Stimulated activated naive CD8-positive, alpha-beta T cell treated with anti-CD3 and anti-CD28 coated beads, Interleukin-15, amount 100 ng/mL, for 72 hours (primary cell): ENCODE results near the gene DET1.
"Not testable (repeated sequence)": the region's sequence is repeated elsewhere in the genome, so short reads cannot be mapped to it uniquely, and the experiment has no call there.

Experiments
- ATAC-seq: fragments of 150-1000 bp; cut with Tn5 transposase; 2 replicates; pipeline ENCODE4 v1.10.0; 2021; ENCODE audit warnings: mild to moderate bottlenecking, moderate library complexity
- DNase-seq, 2 donors: peaks; one replicate each; pipeline ENCODE4 v3.0.0; 2021 to 2022
- H3K27ac Mint-ChIP-seq, 2 donors: one replicate each; pipeline ENCODE4 v1.8.0; 2022; ENCODE audit warnings: mild to moderate bottlenecking in 2 of 2, mixed read lengths in 2 of 2, moderate library complexity in 2 of 2
- H3K27me3 Mint-ChIP-seq: one replicate; pipeline ENCODE4 v1.8.0; 2022; ENCODE audit warnings: mixed read lengths
- H3K4me1 Mint-ChIP-seq: one replicate; pipeline ENCODE4 v1.8.0; 2022; ENCODE audit warnings: mild to moderate bottlenecking, mixed read lengths
- H3K4me3 Mint-ChIP-seq, 2 donors: one replicate each; pipeline ENCODE4 v1.8.0; 2022; ENCODE audit warnings: mild to moderate bottlenecking in 2 of 2, mixed read lengths in 2 of 2, moderate library complexity in 1 of 2
- H3K9me3 Mint-ChIP-seq, 2 donors: one replicate each; pipeline ENCODE4 v1.8.0; 2022; ENCODE audit warnings: mixed read lengths in 2 of 2

Gene DET1

DNA sequence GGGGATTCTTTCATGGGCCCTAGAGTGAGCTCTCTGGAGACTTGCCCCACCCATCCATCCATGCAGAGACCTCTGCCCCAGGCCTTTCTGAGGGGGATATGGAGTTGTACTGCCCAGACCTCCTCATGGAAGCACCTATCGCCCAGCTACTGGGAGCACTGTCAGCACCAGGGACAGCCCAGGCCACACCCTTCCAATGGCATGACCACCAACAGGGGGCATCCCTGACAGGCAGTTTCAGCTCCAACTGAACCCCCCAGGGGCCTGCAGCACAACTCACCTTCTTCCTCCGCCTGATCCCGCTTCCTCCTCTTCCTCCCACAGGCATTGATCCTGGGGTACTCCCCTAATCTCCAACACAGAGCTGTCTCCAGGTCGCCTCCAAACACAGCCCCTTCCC lies 57.2 kb downstream of the DET1 start:
- Mint-ChIP-seq H3K4me3 (no peak overlapping the region), H3K4me1 (no peaks in the 10 kb centered on the region), H3K27ac (peak overlapping the region in 1 of 2 donors; percentile 29), H3K9me3 (no peaks in the 10 kb centered on the region), H3K27me3 (no peaks in the 10 kb centered on the region)
- no peak for ATAC-seq
- no peak for DNase-seq

DNA sequence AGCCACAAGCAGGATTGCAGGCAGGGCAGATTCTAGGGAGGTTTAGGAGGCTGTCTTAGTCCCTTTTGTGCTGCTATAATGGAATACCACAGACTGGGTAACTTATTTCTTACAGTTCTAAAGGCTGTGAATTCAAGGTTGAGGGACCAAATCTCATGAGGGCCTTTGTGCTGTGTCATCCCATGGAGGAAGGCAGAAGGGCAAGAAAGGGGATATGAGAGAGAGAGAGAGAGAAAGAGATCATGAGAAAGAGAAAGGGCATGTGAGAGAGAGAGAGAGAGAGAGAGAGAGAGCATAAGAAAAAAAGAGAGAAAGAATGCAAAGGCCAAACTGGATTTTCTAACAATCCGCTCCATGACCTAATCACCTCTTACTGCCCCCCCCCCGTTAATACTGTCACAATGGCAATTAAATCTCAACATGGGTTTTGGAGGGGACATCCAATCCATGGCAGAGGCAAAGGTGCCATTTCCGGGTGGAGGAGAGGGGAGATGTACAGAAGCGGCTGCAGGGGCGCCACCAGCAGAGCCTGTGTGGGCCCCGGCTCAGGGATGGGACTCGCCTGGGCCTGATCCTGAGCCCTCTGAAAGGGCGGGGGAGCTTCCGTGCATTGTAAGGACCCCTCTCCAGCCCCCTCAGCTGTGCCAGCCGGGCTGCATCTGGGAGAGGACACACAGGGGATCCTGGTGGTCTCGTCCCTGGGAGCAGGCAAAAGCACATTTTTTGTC lies 58.5 kb downstream of the DET1 start:
- Mint-ChIP-seq H3K27me3 (no peaks in the 10 kb centered on the region), H3K9me3 (no peaks in the 10 kb centered on the region), H3K27ac (peak overlapping the region in 1 of 2 donors; percentile 48), H3K4me3 (no peak overlapping the region), H3K4me1 (no peaks in the 10 kb centered on the region)
- DNase-seq (no peak), ATAC-seq (no peak)

DNA sequence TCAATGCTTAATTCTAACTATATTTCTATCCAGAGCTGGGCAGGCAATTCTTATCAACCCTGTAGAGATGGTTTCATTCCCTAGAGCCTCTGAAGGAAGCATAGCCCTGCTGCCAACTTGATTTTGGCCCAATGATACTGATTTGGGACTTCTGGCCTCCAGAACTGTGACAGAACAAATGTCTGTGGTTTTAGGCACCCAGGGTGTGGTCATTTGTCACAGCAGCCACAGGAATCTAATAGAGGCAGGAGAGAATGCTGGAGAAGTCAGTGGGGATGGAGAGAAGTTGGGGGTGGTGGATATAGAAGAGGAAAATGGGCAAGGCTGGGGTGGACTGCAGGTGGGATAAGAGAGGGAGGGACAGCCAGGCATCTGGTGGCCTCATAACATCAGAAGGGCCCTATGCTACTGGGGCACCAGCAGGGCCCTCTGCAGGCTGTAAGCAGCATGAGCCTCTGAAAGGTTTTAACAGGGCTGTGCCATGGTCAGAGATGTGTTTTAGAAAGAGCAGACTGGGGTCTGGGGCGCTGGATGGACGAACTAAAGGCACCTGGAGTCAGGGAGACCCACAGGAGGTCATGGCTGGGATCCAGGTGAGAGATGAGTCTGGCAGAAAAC lies 59.2 kb downstream of the DET1 start:
- peak overlapping the region in 1 of 2 donors; percentile 2 for H3K27ac Mint-ChIP-seq
- ATAC-seq: no peak
- no peaks in the 10 kb centered on the region for H3K9me3 Mint-ChIP-seq
- DNase-seq: no peak
- H3K4me3 Mint-ChIP-seq: no peak overlapping the region
- no peaks in the 10 kb centered on the region for H3K27me3 Mint-ChIP-seq
- H3K4me1 Mint-ChIP-seq: no peaks in the 10 kb centered on the region

DNA sequence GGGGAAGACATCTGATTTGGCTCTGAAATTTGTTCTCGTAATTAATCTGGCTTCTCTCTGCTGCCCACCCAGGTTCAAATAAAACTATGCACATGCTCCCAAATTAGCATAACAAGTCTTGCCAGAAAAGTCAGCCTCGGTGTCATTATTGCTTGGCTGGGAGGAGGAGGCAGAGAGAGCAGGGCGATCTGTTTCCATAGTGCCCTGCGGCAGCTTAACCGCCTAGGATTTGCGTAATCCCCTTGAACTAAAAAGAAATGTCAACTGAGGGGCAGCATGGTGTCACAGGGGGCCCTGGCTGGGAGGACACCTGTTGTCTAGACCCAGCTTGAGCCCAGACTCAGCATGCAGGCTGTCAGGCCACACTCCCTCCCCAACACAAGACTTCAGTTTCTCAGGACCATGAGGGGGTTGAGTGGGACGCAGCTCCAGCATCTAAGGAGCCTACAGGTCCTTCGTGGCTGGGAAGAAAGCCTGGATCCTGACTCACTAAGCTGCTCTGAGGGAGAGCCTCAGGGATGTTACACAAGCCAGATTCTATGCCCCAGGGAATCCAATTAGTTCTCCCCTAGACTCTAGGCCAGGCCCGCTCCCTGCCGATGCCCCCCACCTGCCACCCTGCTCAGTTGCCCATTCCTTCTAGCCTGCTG lies 61.7 kb downstream of the DET1 start:
- H3K4me1 Mint-ChIP-seq: no peaks in the 10 kb centered on the region
- no peak for DNase-seq
- H3K9me3 Mint-ChIP-seq: no peaks in the 10 kb centered on the region
- H3K27me3 Mint-ChIP-seq: no peaks in the 10 kb centered on the region
- no peak overlapping the region for H3K4me3 Mint-ChIP-seq
- ATAC-seq: no peak
- H3K27ac Mint-ChIP-seq: no peak overlapping the region

DNA sequence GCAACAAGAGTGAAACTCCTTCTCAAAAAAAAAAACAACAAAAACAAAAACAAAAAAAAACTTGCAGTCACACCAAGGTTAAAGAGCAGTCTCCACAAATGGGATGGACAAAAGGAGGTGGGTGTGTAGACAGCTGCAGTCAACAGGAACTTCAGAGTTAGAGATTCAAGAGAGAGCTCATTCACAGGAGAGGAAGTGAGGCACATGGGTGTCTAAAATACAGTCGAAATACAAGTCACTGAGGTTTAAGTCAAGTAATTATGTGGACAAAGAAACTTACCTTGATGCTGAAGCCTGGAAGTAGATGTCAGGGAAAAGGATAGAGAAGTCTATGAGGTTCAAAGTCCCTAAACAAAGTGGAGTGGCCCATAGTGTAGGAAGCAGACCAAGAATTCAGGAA lies 64.2 kb downstream of the DET1 start:
- Mint-ChIP-seq H3K4me3 (no peak overlapping the region), H3K27me3 (no peaks in the 10 kb centered on the region), H3K27ac (peak overlapping the region in 1 of 2 donors; percentile 5), H3K4me1 (no peaks in the 10 kb centered on the region), H3K9me3 (no peaks in the 10 kb centered on the region)
- no peak for DNase-seq
- ATAC-seq: no peak

DNA sequence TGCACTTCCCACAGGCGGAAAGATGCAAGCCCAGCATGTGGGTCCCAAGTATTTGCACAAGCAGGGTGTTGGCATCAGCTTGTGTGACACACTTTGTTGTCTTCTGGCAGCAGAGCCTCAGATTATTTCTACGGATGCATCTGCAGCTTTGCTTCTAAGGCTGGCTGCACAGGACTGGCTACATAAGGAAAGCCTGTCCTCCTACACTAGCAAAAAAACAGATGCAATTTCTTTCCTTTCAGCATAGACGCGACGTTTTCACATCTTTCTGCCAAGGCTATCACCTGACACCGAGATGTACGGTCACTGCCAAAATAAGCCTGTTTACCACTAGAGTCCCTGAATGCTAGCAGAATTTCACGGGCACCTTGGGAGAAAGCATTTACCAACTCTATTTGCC lies 65.5 kb downstream of the DET1 start:
- H3K4me3 Mint-ChIP-seq: no peak overlapping the region
- no peaks in the 10 kb centered on the region for H3K4me1 Mint-ChIP-seq
- H3K27ac Mint-ChIP-seq: no peak overlapping the region
- DNase-seq (no peak), ATAC-seq (no peak)
- H3K27me3 Mint-ChIP-seq: no peaks in the 10 kb centered on the region
- H3K9me3 Mint-ChIP-seq: no peaks in the 10 kb centered on the region

DNA sequence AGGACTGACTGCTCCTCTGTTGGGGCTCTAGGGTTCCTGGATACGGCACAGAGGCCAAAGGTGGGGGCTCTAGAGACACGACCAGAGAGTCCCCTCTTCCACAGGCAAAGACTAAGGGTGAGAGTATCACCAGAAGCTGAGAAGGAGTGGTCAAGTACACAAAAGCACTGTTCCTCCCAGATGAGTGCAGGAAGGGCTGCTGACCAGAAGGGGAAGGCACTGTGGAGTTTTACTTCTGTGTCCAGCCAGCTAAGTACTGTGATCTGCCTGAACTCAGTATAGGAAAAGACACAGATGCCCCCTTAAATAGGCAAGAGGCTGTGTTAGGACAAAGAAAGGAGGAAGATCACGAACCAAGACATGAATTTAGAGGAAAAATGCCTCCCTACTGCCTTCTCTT lies 67.3 kb downstream of the DET1 start:
- Mint-ChIP-seq H3K4me1 (no peaks in the 10 kb centered on the region), H3K27me3 (no peaks in the 10 kb centered on the region), H3K9me3 (no peaks in the 10 kb centered on the region), H3K27ac (no peak overlapping the region), H3K4me3 (no peak overlapping the region)
- ATAC-seq: no peak
- DNase-seq: no peak

DNA sequence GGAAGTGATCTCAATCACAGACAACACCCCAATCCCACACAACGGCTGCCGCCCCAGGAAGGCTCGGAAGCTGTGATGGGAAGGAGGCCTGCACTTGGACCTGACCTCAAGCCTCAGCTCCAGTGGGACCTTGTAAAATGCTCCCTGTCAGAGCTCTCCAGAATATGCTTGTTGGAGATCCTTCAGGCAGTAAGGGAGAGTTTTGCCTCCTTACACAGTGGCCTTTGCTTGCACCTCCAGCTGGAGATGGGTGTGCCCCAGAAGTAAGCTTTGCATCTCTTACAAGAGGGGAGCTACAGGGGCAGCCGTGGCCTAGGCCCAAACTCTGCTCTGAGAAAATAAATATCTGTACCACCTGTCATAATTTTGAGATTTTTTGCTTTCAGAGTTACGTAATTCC lies 68.6 kb downstream of the DET1 start:
- Mint-ChIP-seq H3K27me3 (no peaks in the 10 kb centered on the region), H3K9me3 (no peaks in the 10 kb centered on the region), H3K4me1 (no peaks in the 10 kb centered on the region), H3K27ac (no peak overlapping the region), H3K4me3 (no peak overlapping the region)
- no peak for ATAC-seq
- no peak for DNase-seq

DNA sequence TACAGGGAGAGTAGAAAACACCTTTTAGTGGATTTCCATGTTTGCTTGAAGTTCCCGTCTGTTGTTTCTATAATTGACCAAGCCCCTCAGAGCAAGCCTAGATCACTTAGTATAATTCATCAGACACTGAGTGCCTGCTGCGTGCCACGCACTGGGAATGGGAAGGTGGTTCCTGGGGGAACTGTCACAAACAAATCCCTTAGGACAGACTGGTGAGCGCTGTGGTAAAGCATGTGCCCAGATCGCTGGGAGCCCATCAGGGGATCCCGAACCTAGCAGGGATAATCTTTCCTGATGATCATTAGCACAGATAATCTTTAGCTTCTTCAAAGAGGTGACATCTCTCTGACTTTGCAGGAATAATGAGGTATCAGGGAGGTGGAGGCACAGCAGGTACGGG lies 69.4 kb downstream of the DET1 start:
- H3K27me3 Mint-ChIP-seq: no peaks in the 10 kb centered on the region
- H3K27ac Mint-ChIP-seq: no peak overlapping the region
- ATAC-seq (no peak), DNase-seq (no peak)
- H3K4me3 Mint-ChIP-seq: no peak overlapping the region
- H3K4me1 Mint-ChIP-seq: peaks cover 4% of the 10 kb centered on the region
- no peaks in the 10 kb centered on the region for H3K9me3 Mint-ChIP-seq

DNA sequence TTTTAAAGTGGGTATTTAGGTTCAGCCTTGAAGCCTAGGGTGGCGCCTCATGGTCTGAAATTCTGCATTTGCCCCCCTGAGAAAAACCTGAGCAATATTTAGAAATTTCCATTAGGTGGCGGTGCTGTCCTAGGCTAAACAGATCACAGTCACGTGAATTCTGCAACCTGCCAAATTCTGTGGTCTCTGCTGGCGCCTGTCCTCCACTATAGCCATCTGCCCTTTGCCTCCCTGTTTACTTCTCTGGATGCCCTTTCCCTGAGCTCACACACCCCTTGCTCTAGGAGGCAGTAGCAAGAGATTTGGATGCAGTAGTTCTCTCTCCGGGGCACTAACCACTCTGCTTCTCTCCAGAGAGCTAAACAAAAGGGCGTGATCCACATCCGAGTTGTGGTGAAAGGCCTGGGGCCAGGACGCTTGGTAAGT lies 69.8 kb downstream of the DET1 start:
- H3K27ac Mint-ChIP-seq: no peak overlapping the region
- H3K9me3 Mint-ChIP-seq: no peaks in the 10 kb centered on the region
- no peaks in the 10 kb centered on the region for H3K27me3 Mint-ChIP-seq
- peak; percentile 19 to 29 for DNase-seq
- H3K4me1 Mint-ChIP-seq: peaks cover 8% of the 10 kb centered on the region
- peak; percentile 68 for ATAC-seq
- no peak overlapping the region for H3K4me3 Mint-ChIP-seq

DNA sequence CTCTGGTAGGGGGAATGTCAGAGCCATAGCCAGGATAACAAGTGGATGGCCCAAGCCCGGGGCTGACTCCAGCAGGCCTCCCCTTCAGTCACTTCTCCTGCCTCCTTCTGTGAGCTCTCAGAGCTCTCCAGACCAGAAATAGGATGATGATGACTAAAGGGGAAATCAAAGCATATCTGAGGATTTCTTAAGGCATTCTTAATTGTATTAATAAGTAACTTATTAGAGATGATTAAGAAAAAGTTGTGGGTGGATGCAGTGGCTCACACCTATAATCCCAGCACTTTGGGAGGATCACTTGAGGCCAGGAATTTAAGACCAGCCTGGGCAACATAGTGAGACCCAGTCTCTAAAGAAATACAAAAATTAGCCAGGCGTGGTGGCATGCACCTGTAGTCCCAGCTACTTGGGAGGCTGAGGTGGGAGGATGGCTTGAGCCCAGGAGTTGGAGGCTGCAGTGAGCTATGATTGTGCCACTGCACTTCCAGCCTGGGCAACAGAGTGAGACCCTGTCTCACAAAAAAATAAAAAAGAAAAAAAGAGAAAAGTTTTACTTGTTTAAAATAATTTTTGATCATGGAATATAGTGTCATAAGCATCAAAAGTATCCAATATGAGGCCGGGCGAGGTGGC lies 72.7 kb downstream of the DET1 start:
- not testable (repeated sequence) for H3K9me3 Mint-ChIP-seq, H3K4me1 Mint-ChIP-seq, DNase-seq, ATAC-seq, H3K27me3 Mint-ChIP-seq, H3K4me3 Mint-ChIP-seq
- H3K27ac Mint-ChIP-seq: peak overlapping the region in 1 of 2 donors; percentile 64

DNA sequence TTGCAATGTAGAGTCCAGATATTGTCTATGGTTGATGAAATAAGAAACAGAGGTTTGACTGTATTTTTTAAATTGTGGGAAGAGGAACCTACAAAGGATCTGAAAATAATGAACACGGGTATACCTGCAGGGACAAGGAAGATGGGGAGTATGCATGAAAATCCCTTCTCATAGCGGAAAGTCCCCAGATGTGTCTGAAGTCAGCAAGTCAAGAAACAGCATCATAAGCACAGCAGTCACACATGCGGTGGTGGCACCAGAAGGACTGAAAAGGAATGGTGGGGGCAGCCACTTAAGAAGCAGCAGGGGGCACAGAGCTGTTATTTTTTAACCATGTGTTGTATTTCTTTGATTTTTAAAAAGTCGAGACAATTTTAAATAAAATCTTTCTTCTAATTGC lies 74.3 kb downstream of the DET1 start:
- ATAC-seq (no peak), DNase-seq (no peak)
- Mint-ChIP-seq H3K4me3 (no peak overlapping the region), H3K27ac (peak overlapping the region; percentile 8 to 77), H3K27me3 (no peaks in the 10 kb centered on the region), H3K9me3 (no peaks in the 10 kb centered on the region), H3K4me1 (peaks cover 10% of the 10 kb centered on the region)

DNA sequence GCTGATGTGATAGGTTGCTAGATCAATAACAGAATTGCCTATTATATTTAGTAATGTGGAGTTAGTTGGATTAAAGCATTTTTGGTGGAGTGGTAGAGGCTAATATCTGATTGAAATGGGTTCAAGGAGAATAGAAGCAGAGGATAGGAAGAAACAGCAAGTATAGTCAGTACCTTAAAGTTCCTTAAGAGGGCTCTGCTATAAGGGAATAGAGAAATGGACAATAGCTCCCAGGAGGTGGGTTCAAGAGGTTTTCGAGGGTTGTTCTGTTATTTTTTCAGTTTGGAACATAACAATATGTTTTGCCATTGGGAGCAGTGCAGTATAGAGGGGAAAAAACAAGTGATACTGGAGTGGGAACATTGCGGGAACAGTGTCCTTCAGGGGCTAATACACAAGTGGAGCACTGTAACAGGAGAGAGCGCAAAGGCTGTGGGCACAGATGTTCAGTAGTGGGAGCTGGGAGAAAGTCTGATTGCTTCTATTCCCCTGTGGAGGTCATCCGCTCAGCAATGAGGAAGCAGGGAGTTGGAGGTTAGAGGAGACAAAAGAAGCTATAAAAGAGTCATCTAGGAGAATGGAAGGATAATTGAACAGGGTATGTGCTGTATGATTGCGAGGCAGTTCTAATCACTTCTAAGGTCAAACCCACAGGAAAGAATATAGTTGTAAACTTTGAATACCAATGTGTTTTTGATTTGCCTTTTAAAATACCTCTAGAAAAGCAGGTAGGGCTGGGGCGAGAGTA lies 75.7 kb downstream of the DET1 start:
- no peaks in the 10 kb centered on the region for H3K9me3 Mint-ChIP-seq
- H3K27ac Mint-ChIP-seq: no peak overlapping the region
- peaks cover 22% of the 10 kb centered on the region for H3K4me1 Mint-ChIP-seq
- DNase-seq: no peak
- ATAC-seq: no peak
- H3K27me3 Mint-ChIP-seq: no peaks in the 10 kb centered on the region
- no peak overlapping the region for H3K4me3 Mint-ChIP-seq

DNA sequence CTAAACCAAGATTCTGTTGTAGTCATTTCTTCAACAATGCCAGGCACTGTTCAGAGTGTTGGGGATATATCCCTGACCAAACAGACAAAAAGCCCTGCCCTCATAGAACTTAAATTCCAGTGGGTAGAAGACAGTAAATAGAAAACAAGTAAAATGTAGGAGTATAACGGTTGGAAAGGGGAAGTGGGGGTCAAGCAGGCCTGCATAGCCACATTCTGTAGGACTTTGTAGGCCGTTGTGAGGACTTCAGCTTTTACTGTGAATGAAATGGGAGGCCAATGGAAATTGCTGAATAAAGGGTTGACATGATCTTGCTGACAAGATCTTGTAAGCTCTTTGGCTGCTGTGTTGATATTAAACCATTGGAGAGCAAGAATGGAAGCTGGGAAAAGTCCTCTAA lies 77.2 kb downstream of the DET1 start:
- no peak for ATAC-seq
- no peak for DNase-seq
- no peak overlapping the region for H3K4me3 Mint-ChIP-seq
- H3K4me1 Mint-ChIP-seq: peaks cover 27% of the 10 kb centered on the region
- H3K27me3 Mint-ChIP-seq: no peaks in the 10 kb centered on the region
- H3K9me3 Mint-ChIP-seq: no peaks in the 10 kb centered on the region
- no peak overlapping the region for H3K27ac Mint-ChIP-seq

DNA sequence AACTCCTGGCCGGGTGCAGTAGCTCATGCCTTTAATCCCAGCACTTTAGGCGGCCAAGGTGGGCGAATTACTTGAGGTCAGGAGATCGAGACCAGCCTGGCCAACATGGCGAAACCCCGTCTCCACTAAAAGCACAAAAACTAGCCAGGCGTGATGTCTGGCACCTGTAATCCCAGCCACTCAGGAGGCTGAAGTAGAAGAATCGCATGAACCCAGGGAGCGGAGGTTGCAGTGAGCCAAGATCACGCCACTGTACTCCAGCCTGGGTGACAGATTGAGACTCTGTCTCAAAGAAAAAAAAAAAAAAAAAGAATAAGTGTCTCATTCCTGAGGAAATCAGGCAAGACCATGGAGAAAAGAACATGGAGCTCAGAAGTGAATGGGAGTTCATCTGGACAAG lies 77.8 kb downstream of the DET1 start:
- not testable (repeated sequence) for H3K27ac Mint-ChIP-seq, ATAC-seq, H3K9me3 Mint-ChIP-seq, DNase-seq, H3K27me3 Mint-ChIP-seq
- Mint-ChIP-seq H3K4me3 (peak overlapping the region; percentile 85 to 88), H3K4me1 (peaks cover 27% of the 10 kb centered on the region)
